Activated CD8-positive, alpha-beta memory T cell treated with anti-CD3 and anti-CD28 coated beads, Interleukin-2, amount 50 U/mL, for 1 hour (primary cell): ENCODE data around the gene SLC24A3.

Source experiments
- DNase-seq: peaks from one replicate; pipeline ENCODE4 v3.0.0-alpha.2; 2020; ENCODE audit errors: extremely low read depth

SLC24A3 gene

DNA sequence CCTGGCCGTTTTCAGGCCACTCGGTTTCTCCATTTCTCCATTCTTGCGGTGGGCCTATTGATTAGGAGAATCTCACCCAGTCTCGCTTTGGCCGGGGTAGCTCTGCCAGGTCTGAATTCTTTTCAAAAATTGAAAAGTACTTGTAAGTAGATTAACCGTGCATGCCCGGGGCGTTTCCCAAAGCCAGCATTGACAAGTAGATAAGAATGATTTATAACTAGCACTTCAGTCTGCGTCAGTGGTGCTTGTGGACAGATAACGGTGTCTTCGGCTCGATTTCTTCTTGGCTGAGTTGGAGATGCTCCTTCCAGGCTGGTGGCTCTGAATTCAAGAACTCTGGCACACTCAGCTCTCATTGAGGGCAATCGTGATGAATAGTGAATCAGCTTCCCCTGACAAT, 29.0 kb downstream of the SLC24A3 start:
- DNase-seq = no peak

DNA sequence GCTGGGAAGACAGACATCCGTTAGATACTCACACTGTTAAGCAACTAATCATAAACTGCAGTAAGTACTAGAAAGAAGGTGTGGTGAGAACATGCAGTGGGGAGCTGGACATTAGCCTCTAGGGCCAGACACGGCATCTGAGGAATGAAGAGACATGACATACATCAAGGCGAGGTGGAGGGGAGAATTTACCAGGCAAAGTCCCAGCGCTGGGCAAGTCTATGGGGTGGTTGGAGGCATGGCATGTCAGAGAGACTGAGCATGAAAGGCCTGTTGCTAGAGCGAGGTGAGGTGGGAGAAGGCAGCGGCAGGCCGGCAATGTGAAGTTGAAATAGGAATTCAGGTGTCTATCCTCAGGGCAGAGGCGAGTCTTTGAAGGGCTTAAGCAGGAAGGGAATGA, 31.8 kb downstream of the SLC24A3 start:
- DNase-seq = no peak

DNA sequence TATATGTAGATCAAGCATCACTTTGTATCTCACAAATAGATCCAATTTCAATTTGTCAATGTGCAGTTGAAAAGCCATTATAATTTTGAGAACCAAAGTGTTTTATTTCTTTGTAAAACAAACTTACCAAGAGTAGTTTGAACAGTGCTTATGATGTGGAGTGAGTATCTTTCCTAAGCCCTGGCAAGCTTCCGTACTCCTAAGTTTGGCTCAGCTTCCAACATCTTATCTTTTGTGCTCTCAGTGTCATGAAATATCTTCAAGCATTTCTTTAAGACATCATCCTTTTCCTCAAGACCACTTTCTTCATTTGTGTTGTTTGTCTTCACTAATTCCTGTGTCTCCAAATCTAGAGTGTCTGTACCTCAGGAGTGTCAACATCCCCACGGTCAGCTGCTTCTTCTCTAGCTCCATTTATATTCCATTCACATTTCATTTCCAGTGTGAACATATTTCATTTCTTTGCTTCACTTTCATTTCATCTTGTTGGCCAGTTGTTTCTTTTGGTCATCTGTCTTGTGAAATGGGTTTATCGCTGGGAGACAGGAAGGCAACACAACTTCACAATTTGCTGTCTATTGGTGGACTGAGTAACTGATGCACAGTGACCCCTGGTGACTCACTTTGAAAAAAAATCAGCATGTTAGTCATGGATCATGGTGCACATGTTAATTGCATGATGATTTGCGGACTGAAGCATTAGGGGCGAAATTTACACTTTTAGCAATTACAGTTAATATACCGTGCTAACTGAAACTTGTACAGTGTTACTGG, 36.9 kb downstream of the SLC24A3 start:
- no peak for DNase-seq

DNA sequence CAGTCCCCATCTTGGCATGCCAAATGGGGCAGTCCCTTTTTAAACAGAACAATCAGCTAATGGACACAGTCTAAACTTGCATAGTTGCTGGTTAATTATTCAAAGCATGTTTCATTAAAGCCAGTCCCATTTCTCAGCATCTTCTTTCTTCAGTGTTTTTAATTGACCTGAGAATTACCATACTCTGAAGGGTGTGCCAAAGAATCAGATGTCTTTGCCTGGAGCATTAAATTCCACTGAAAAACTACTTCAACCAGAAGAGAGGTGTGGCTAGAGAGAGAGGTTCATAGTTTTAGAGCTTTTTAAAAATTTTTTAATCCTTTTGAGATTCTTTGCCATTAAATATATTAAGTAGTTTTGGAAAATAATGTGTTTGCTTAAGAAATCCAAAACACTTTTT, 37.9 kb downstream of the SLC24A3 start:
- DNase-seq = no peak

DNA sequence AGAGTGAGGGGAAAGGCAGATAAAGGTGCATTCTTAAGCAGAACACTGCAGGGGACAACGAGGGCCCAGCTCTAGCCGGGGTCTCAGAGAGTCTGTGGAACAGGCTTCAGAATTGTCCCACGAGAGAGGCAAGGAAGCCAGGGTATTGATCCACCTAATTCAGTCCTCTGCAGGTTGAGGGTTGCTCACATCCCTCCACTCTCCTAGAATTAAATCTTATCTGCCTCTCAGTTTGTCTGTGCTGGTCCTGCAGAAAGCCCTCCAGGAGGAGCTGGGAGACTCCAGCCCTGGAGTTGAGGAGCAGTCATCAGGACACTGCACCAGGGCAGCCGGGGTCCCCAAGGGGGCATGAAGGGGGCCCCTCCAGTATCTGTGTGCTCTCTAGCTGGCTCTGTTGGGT, 39.1 kb downstream of the SLC24A3 start:
- DNase-seq = no peak

DNA sequence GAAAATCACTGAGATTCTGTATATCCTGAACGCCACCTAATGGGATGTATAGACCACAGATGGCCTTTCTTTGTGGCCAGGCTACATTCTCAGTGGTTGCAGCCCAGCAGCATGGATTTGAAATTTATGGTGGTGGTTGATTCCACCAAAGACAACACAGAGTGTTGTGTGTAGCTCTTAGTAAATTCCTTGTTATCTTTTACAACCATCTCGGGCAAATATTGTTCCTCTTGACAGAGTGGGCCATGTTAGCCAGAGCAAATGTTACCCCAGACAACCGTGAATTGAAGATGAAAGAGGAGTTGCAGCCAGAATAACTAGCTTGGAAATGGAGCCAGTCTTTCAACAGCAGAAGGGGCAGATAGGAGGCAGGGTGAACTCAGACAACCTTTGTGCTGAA, 39.5 kb downstream of the SLC24A3 start:
- DNase-seq = no peak

DNA sequence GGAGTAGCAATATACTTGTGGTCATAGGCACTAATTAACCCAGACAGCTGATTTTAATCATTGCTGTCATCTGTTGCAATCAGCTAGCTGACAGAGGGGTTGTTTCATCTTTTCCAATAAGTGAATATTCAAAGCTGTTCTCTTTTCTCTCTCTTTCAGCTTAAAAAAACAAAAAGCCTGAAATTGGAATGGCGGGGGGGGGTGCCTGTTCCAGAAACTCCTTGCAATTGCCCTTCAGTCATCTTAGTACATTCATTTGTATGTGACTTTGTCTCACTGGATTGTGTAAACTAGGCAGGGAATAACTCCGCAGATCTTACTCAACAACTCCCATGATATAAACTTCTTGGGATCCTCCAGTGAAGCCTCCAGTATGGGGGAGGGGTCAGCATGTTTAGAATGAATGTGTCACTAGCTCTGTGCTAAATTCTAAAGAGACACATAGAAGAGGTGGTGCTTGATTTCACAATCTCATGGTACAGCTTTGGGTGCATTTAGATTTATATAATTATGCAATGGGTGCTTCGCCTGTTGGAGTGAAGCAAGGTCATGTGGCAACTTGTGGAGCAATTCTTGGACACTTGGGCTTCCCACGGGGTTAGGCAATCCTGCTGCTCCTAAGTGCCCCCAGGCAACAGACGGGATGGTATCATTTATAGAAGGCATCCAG, 40.1 kb downstream of the SLC24A3 start:
- no peak for DNase-seq

DNA sequence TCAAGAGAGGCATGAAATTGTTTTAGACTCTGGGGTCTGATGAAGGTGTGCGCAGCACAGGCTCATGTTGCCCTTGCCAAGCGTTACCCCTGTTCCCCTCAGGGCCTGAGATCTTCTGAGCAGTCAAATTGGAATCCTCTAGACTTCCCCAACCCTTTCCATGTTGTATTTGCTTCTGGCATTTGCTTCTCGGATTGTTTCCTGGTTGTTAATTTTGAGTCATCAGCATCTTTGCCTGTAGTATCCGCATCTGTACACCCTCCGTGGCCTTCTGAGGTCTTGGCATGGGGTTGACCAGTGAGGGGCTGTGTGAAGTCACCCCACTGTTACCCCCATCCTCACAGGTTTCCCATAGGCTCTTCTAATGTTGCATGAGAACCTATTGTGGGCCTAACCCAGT, 40.9 kb downstream of the SLC24A3 start:
- no peak for DNase-seq

DNA sequence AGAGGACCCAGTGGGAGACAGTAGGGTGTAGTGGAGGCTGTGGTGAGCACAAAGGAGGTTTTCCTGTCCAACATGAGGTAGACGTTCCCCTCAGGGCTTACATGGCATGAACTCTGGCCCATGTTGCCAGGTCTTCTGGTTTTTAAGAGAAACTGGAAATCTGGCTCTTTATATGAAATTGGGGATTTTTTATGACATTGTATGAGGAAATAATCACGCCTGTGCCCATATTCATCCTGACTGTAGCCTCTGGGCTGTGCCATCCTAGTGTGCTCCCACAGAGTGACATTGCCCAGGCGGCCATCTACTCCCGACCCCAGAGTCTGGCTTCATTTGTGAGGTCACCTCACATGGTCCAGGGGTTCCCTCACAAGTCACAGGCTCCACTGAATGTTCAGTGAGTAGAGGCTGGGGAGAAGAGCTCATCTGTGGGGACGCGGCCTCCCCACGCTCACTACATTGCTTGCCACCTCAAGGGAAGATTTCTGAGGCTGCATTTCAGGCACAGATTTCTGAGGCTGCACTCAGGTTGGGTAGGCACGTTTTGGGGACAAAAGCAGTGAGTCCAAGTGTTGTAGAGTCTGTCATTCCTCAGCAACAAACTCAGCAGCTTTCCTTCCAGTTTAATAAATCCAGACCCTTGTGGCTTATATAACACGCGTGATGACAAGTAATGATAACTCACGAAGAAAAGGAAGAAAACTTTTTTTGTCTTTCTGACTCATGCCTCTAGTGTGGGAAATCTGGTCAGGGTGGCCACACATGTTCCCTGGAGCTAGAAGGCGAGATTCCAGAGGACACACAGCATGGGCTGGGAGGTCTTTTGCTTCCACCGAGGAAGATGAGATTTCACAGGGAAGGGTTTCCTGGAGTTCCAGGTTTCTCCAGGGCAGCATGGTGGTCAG, 41.7 kb downstream of the SLC24A3 start:
- DNase-seq = no peak

DNA sequence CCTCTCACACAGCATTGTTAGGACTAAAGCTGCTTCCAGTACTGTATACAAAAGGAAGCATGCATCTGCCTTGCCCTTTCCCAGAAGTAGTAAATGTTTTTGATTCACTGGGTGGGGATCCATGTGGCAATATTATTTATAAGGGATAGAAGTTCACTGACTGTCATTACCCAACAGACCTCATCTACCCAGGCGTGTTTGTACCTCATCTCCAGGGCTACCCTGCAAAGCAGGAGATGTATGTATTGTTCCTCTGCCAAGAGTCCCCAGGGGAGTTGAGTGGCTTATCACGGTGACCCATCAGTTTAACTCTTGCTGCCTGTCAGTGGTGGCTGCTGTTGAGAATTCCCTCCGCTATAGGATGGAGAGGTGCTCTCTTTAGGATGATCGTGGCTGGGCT, 42.5 kb downstream of the SLC24A3 start:
- no peak for DNase-seq

DNA sequence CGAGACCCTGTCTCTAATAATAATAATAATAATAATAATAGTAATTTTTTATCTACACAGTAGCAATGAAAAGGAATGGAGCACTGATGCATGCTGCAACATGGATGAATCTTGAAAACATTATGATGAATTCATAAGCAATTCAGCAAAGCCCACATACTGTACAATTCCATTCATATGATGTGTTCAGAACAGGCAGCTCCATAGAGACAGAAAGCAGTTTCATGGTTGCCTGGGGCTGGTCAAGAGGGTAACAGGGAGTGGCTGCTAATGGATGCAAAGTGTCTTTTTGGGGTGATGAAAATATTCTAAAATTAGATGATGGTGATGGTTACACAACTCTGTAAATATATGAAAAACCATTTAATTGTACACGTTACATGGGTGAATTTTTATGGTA, 43.6 kb downstream of the SLC24A3 start:
- DNase-seq = no peak

DNA sequence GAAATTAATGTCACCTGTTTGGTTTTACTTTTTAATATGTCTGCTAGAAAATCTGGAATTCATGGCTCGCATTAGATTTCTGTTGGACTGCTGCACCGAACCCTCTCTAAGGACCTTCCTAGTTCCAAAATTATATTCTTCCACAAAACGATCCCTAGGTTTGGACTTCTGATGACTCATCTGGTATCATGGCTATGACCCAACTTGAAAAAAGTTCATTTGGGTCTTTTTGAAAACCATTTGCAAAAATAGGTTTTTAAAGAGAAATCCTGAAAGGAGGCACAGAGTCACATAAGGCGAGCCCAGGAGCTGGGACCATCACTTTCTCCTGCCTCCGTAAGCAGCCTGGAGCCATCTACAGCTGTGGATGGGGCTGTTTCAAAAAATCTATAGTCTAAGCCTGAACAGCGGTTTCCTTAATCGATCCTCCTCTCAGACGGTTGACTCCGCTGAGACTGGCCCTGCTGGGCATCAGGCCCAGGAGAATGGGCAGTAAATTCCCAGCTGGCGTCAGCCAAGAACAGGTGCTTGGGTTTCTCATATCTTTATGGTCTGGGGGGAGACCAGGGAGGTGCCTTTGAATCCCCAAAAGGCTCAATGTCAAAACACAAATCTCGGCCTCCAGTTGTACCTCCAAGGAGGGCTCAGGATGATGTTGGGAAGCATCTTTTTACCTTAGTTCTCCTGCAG, 44.6 kb downstream of the SLC24A3 start:
- no peak for DNase-seq

DNA sequence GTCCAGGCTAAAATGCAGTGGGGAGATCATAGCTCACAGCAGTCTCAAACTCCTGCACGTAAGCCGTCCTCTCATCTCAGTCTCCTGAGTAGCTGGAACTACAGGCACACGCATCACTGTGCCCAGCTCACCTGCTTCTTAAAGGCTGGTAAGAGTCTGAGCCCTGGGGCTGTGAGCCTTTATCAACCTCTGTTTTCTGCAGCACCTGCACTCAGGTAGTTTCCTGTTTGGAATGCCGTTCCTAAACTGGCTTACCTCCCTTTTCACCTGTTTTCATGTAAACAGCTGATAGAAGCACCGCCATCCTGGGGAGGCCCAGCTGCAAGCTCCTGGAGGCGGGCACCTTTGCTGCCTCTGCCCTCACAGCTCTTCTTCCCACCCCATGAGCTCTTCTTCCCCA, 45.4 kb downstream of the SLC24A3 start:
- no peak for DNase-seq

DNA sequence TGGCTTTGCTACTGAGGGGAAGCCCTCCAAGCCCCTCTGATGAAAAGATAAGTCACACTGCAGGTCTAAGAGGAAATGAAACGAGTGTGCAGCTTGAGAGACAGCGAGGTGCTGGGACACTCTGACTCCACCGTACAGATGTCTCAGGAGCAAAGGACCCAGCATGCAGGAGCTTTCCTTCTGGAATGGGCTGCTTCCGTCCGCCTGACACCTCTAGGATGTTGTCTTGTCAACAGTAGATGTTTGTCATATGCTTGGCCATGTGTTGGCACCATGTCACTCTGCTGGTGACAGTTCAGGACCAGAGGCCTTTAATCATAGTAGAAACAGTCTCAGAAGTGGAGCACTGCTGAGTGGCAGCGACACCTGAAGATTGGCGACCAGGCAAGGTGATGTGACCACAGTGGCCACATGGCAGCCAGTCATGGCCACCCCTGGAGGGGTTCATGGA, 46.7 kb downstream of the SLC24A3 start:
- DNase-seq = no peak

DNA sequence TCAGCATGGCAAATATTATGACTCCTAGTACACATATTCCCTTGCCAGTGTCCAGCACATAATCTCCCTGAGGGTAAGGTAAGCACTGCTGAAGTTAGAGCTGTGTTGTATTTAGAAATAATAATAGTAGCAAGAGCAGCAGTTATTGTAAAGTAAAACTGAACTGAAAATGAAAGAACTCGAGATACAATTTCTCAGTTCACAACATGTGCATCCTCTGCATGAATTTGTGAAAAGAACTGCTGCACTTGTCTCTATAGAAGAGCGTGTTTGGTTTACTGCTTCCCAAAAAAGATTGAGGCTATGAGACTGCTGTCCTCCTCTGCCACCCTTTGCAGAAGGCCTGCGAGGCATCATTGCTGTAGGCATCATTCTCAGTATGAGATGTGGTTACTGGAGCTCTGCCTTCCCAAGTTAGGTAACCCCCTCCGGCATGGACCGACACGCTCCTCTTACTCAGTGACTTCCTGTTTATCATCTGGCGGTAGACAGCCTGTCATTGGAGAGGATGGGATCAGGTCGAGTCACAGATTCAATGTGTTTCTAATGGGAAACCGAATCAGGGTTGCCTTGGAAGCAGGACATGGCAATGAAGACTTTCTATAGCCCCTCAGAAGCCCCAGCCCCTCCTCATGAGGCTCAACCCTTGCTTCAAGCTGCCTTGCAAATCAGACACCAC, 48.1 kb downstream of the SLC24A3 start:
- no peak for DNase-seq

DNA sequence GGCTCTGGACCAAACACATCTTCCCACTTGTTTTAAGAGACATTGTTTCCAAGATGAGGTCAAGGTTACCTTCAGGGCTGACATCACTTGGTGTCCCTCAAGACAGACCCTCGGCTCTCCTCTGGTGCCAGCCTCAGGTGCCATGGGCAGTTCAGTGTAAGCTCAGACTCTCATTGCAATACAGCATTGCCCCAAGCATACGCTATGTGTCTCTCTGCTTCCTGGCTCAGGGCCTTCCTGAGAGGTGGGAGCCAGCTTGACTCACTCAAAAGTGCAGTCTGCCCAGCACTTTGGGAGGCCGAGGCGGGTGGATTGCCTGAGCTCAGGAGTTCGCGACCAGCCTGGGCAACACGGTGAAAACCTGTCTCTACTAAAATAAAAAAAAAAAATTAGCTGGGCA, 51.7 kb downstream of the SLC24A3 start:
- no peak for DNase-seq

DNA sequence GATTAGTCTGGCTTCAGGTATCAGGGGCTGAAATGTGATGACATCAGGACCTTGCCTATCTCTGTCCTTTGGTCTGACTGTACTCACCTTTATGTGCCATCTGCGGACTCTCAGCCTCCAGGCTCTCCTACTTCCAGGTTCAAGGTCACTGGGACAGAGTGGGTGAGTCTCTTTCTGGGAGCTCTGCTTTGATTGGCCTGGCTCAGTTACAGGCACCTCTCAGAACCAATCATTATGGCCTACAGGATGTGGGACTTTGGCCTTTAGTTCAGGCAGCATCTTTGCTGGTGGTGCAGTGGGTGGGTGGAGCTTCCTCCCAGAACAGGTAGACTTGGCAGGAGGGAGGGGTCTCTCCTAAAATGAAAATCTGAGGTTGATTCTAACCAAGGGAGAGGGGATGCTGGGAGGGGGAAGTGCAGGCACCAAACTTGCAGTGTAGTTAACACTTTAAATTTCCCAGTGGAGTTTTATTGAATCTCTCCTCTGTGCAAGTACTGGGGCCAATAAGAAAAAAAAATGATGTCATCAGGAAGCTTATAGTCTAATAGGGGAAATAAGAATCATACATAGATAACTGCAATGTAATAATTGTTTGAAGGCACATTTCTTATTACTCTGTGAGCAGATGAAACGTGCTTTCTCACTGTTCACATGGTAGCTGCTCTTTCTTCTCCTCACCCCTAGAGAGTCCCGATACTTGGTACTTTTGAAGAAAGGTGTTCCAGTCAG, 53.4 kb downstream of the SLC24A3 start:
- no peak for DNase-seq

DNA sequence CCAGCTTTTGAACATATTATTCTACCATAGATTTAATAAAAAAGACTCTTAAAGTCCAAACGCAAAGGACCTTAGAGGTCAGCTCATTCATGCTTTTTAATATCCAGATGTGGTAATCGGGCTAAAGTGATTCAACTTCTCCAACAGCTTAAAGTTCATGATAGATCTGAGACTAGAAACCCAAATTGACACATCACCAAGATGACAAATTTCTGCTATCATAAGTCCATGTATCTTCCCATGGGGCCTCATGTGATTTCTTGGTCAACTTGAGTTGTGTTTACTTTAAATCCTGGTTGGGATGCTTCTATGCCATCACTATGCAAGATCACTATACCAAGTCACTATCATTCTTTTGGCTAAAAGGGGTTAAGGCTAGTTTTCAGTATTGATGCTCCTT, 56.0 kb downstream of the SLC24A3 start:
- DNase-seq = no peak

DNA sequence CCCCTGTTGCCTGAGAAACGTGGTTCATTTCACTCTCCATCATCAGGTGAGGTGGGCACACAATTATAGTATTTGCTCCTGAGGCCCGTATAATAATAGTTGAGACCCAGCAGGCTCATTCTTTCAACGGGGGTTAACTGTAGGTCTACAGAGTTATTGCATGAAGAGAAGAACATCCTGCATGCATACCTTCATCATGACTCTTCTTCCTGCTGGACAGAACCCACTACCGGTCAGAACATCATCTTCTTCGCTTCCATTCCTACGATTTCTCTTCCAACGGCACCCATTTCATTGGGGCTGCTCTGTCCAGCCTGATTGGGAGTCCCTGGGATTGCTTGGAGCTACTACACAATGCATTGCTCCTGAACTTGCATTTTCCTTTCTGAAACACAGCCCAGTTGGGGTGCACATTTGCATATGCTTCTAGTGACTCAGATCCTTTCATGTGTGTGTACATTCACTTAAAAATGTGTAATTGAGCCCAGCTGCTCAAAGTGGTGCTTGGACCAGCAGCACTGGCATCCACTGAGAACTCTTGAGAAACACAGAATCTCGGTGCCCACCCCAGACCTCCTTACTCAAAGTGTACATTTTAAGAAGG, 57.4 kb downstream of the SLC24A3 start:
- no peak for DNase-seq
